ENCODE results near the gene OSCAR. TPM values are rescaled to one million over a fixed set of nuclear protein-coding genes. Genes with fewer than 3 reads are reported as not detected.

OSCAR gene
- total RNA-seq, 4 donors from 2014 or later: 0.29 to 3.0 (median 0.69) TPM; not detected in 1

DNA sequence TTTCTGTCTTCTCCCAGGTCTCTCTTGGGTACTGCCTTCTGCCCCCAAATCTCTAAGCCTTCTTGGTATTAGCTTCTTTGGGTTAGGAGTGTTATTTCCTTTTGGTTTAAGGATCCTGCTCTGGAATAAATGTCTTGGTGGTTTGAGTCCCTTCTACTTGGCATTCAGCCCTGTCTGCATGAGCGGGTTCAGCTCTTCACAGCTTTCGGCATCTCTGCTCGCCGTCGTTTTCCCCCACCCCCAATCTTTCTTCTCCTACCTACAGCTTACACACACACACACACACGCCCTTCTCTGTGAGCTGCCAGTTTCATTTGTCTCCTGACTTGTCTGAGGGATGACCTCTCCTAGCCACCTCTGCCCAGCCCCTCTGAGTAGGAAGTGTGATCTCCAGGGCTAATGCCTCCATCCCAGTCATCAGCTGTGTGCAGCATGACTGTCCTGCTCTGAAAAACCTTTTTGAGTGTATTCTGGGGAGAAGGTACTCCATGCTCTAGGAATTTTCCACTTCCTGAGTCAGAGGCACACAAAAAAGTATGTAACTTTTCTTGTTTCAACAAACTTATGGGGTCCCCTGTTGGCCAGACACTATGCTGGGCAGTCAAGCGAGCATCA is 41.7 kb upstream of the OSCAR start:
- TF ChIP-seq, protein P1, sequence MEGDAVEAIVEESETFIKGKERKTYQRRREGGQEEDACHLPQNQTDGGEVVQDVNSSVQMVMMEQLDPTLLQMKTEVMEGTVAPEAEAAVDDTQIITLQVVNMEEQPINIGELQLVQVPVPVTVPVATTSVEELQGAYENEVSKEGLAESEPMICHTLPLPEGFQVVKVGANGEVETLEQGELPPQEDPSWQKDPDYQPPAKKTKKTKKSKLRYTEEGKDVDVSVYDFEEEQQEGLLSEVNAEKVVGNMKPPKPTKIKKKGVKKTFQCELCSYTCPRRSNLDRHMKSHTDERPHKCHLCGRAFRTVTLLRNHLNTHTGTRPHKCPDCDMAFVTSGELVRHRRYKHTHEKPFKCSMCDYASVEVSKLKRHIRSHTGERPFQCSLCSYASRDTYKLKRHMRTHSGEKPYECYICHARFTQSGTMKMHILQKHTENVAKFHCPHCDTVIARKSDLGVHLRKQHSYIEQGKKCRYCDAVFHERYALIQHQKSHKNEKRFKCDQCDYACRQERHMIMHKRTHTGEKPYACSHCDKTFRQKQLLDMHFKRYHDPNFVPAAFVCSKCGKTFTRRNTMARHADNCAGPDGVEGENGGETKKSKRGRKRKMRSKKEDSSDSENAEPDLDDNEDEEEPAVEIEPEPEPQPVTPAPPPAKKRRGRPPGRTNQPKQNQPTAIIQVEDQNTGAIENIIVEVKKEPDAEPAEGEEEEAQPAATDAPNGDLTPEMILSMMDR (IDR thresholded peaks at IDR 0.05 in 4 of 5, conservative IDR thresholded peaks at IDR 0.05 in 1 of 5): no peak
- no peak for TF ChIP-seq POLR2A (IDR thresholded peaks at IDR 0.05)
- H3K4me1 ChIP-seq: peaks cover 20 to 32% of the 10 kb centered on the region in 2 donors
- DNase-seq (no peak), ATAC-seq (no peak)
- peaks cover 3 to 56% of the 10 kb centered on the region in 2 donors for H3K36me3 ChIP-seq
- intact Hi-C loops (cut with DNase I; ENCODE audit: low total_unique reads) (no loop called here), in situ Hi-C loops (cut with MboI; ENCODE audit: low sequenced_read_pairs in 4 of 4) (no loop called here)
- H3K4me3 ChIP-seq: no peak overlapping the region
- no peak overlapping the region for H3K27ac ChIP-seq
- no peaks in the 10 kb centered on the region for H3K9me3 ChIP-seq
- no peaks in the 10 kb centered on the region for H3K27me3 ChIP-seq

DNA sequence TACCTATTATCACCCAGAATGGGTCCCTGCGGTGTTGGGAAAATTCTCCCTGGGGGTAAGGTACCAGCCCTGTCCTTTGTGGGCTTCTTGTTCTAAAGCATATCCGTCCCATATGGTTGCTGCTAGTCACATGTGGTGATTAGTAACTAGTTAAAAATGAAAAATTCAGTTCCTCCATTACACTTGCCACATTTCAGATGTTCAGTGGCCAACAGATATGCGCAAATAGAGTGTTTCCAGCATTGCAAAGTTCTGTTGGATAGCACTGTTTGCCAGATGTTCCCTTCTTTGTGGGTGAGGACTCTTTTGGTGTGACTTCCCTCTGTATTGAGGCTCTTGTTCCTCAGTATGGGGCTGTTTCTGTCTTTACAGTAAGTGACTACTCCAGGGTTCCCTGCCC is 40.8 kb upstream of the OSCAR start:
- Histone ChIP-seq H3K4me1 (peaks cover 21 to 36% of the 10 kb centered on the region in 2 donors), H3K27me3 (no peaks in the 10 kb centered on the region), H3K9me3 (no peaks in the 10 kb centered on the region), H3K4me3 (no peak overlapping the region), H3K27ac (peak overlapping the region in 1 of 4 donors; percentile 18), H3K36me3 (peaks cover 3 to 47% of the 10 kb centered on the region in 2 donors)
- DNase-seq (no peak), ATAC-seq (no peak)
- TF ChIP-seq, protein P1 (IDR thresholded peaks at IDR 0.05 in 4 of 5, conservative IDR thresholded peaks at IDR 0.05 in 1 of 5): no peak
- TF ChIP-seq POLR2A (IDR thresholded peaks at IDR 0.05): no peak
- in situ Hi-C loops (cut with MboI; ENCODE audit: low sequenced_read_pairs in 4 of 4): no loop called here
- intact Hi-C loops (cut with DNase I; ENCODE audit: low total_unique reads): no loop called here

GRCh38 chr19:54138489-54139256 is 38.1 kb upstream of the OSCAR start:
- TF ChIP-seq, protein P1 (IDR thresholded peaks at IDR 0.05 in 4 of 5, conservative IDR thresholded peaks at IDR 0.05 in 1 of 5): no peak
- H3K36me3 ChIP-seq: peaks cover 0 to 20% of the 10 kb centered on the region in 2 donors
- no peaks in the 10 kb centered on the region for H3K9me3 ChIP-seq
- peak overlapping the region; percentile 86 to 99 (median 92) for H3K4me3 ChIP-seq
- H3K27ac ChIP-seq: peak overlapping the region; percentile 97 to 100 (median 98)
- DNase-seq: no peak
- H3K4me1 ChIP-seq: peaks cover 29 to 44% of the 10 kb centered on the region in 2 donors
- no peaks in the 10 kb centered on the region for H3K27me3 ChIP-seq
- ATAC-seq: no peak
- in situ Hi-C loops (cut with MboI; ENCODE audit: low sequenced_read_pairs in 4 of 4): no loop called here
- intact Hi-C loops (cut with DNase I; ENCODE audit: low total_unique reads): loop anchor here (2.0 kb wide), 1 partner anchor 36 kb away; the partner anchor contains the start of gene NDUFA3

GRCh38 chr19:54137699-54138488 is 37.3 kb upstream of the OSCAR start, which contains the start of gene CNOT3:
Gene CNOT3 (plus strand): TSS chr19:54137762. CDS start chr19:54142979, 5,217 bp downstream.
- peak within 1 kb of the TSS; percentile 97 to 100 (median 98) for H3K27ac ChIP-seq
- TF ChIP-seq POLR2A (IDR thresholded peaks at IDR 0.05): peak; percentile 94 to 98
- TF ChIP-seq, protein P1 (IDR thresholded peaks at IDR 0.05 in 4 of 5, conservative IDR thresholded peaks at IDR 0.05 in 1 of 5): no peak
- no peak for DNase-seq
- no peaks in the 10 kb centered on the region for H3K27me3 ChIP-seq
- peak within 1 kb of the TSS; percentile 86 to 99 (median 92) for H3K4me3 ChIP-seq
- H3K36me3 ChIP-seq: peaks cover 0 to 12% of the 10 kb centered on the region in 2 donors
- in situ Hi-C loops (cut with MboI; ENCODE audit: low sequenced_read_pairs in 4 of 4) (no loop called here), intact Hi-C loops (cut with DNase I; ENCODE audit: low total_unique reads) (loop anchor here (1.0 to 2.0 kb wide), 4 partner anchors 21 to 62 kb away; partner anchors contain the start of genes LENG1, MBOAT7, NDUFA3 and RPS9)
- H3K4me1 ChIP-seq: peaks cover 29 to 44% of the 10 kb centered on the region in 2 donors
- no peaks in the 10 kb centered on the region for H3K9me3 ChIP-seq
- no peak for ATAC-seq

Data from gastrocnemius medialis (tissue), 4 donors.